ENCODE data around the gene SERTAD4.

SERTAD4 gene

GRCh38 chr1:210292231-210292871 lies 59.8 kb downstream of the SERTAD4 start:
- no peaks in the 10 kb centered on the region for H4K20me1 ChIP-seq (ENCODE audit: insufficient read depth, low read length, poor library complexity, severe bottlenecking)
- H3K4me3 ChIP-seq (ENCODE audit: low read length, poor library complexity, severe bottlenecking), result no peak overlapping the region
- no peaks in the 10 kb centered on the region for H3F3A ChIP-seq (ENCODE audit: low read depth)
- H3K79me2 ChIP-seq (ENCODE audit: insufficient read depth, low read length), result no peaks in the 10 kb centered on the region
- TF ChIP-seq EZH2phosphoT487 (IDR thresholded peaks at IDR 0.05; ENCODE audit: borderline replicate concordance), result no peak
- TF ChIP-seq CTCF (conservative IDR thresholded peaks at IDR 0.05; ENCODE audit: low read length), result no peak
- H3K27me3 ChIP-seq (ENCODE audit: insufficient read depth, low read length, poor library complexity, severe bottlenecking), result no peaks in the 10 kb centered on the region
- H3K4me1 ChIP-seq (ENCODE audit: insufficient read depth, low read length, poor library complexity, severe bottlenecking), result no peaks in the 10 kb centered on the region
- H3K36me3 ChIP-seq (ENCODE audit: insufficient read depth, low read length), result no peaks in the 10 kb centered on the region
- no peak overlapping the region for H3K9ac ChIP-seq (ENCODE audit: low read depth, low read length, poor library complexity, severe bottlenecking)
- no peaks in the 10 kb centered on the region for H3K9me3 ChIP-seq (ENCODE audit: insufficient read depth, low read depth, low read length)
- no peaks in the 10 kb centered on the region for H3K9me2 ChIP-seq (replicated peaks; ENCODE audit: low read depth, low read length)
- H3K4me2 ChIP-seq (ENCODE audit: low read depth, low read length, poor library complexity, severe bottlenecking), result no peak overlapping the region
- no peak overlapping the region for H2AFZ ChIP-seq (ENCODE audit: low read length)

GRCh38 chr1:210293171-210293607 lies 60.6 kb downstream of the SERTAD4 start:
- no peak overlapping the region for H3K9ac ChIP-seq (ENCODE audit: low read depth, low read length, poor library complexity, severe bottlenecking)

GRCh38 chr1:210294999-210295745 lies 62.6 kb downstream of the SERTAD4 start:
- Histone ChIP-seq H3K4me3 (ENCODE audit: low read length, poor library complexity, severe bottlenecking) (no peak overlapping the region), H3K27me3 (ENCODE audit: insufficient read depth, low read length, poor library complexity, severe bottlenecking) (no peaks in the 10 kb centered on the region), H3K36me3 (ENCODE audit: insufficient read depth, low read length) (no peaks in the 10 kb centered on the region), H3F3A (ENCODE audit: low read depth) (no peaks in the 10 kb centered on the region), H3K9ac (ENCODE audit: low read depth, low read length, poor library complexity, severe bottlenecking) (no peak overlapping the region), H3K9me3 (ENCODE audit: insufficient read depth, low read depth, low read length) (no peaks in the 10 kb centered on the region), H4K20me1 (ENCODE audit: insufficient read depth, low read length, poor library complexity, severe bottlenecking) (no peaks in the 10 kb centered on the region), H3K79me2 (ENCODE audit: insufficient read depth, low read length) (no peaks in the 10 kb centered on the region), H2AFZ (ENCODE audit: low read length) (no peak overlapping the region), H3K4me1 (ENCODE audit: insufficient read depth, low read length, poor library complexity, severe bottlenecking) (no peaks in the 10 kb centered on the region), H3K4me2 (ENCODE audit: low read depth, low read length, poor library complexity, severe bottlenecking) (no peak overlapping the region), H3K9me2 (replicated peaks; ENCODE audit: low read depth, low read length) (no peaks in the 10 kb centered on the region)
- no peak for TF ChIP-seq EZH2phosphoT487 (IDR thresholded peaks at IDR 0.05; ENCODE audit: borderline replicate concordance)
- TF ChIP-seq CTCF (conservative IDR thresholded peaks at IDR 0.05; ENCODE audit: low read length), result no peak

More at GRCh38 chr1:210293171-210293607, 60.6 kb downstream of the SERTAD4 start:
- no peak for TF ChIP-seq EZH2phosphoT487 (IDR thresholded peaks at IDR 0.05; ENCODE audit: borderline replicate concordance)
- Histone ChIP-seq H3K4me2 (ENCODE audit: low read depth, low read length, poor library complexity, severe bottlenecking) (no peak overlapping the region), H3K36me3 (ENCODE audit: insufficient read depth, low read length) (no peaks in the 10 kb centered on the region), H3K27me3 (ENCODE audit: insufficient read depth, low read length, poor library complexity, severe bottlenecking) (no peaks in the 10 kb centered on the region), H3K4me1 (ENCODE audit: insufficient read depth, low read length, poor library complexity, severe bottlenecking) (no peaks in the 10 kb centered on the region), H3F3A (ENCODE audit: low read depth) (no peaks in the 10 kb centered on the region), H3K9me2 (replicated peaks; ENCODE audit: low read depth, low read length) (no peaks in the 10 kb centered on the region), H3K9me3 (ENCODE audit: insufficient read depth, low read depth, low read length) (no peaks in the 10 kb centered on the region), H3K79me2 (ENCODE audit: insufficient read depth, low read length) (no peaks in the 10 kb centered on the region), H2AFZ (ENCODE audit: low read length) (no peak overlapping the region), H3K4me3 (ENCODE audit: low read length, poor library complexity, severe bottlenecking) (no peak overlapping the region), H4K20me1 (ENCODE audit: insufficient read depth, low read length, poor library complexity, severe bottlenecking) (no peaks in the 10 kb centered on the region)

Measured in Loucy (cell line).